ENCODE measurements around the gene FERMT3.
A peak's percentile ranks its signal among the peaks of the same experiment; 100 is the strongest.

The FERMT3 gene

DNA sequence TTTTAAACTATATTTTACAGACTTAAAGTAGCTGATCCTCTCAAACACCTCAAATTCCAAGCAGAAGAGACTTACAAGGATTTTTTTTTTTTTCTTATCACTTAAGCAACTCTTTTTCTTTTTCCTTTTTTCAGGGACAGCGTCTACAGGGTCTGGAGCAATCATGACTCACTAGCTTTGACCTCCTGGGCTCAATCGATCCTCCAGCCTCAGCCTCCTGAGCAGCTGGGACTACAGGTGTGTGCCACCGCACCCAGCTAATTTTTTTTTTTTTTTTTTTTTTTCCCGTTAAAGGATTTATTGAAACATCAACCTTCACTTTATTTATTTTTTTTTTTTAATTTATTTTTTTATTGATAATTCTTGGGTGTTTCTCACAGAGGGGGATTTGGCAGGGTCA lies 36.1 kb upstream of the FERMT3 start:
- Histone ChIP-seq H3K18ac (ENCODE audit: low read length) (no peak overlapping the region), H3K9me3 (ENCODE audit: insufficient read depth, low read depth, low read length) (peaks cover 3% of the 10 kb centered on the region), H2AK5ac (ENCODE audit: low read length) (no peak overlapping the region), H2AFZ (ENCODE audit: insufficient read depth, low read length, poor library complexity) (no peak overlapping the region), H2BK5ac (ENCODE audit: low read depth, low read length, poor library complexity) (no peak overlapping the region), H4K12ac (ENCODE audit: low read depth, low read length) (no peak overlapping the region), H2BK12ac (ENCODE audit: low read length) (no peak overlapping the region), H3K23ac (ENCODE audit: low read length) (no peak overlapping the region), H3K79me1 (ENCODE audit: low read length) (peaks cover 9% of the 10 kb centered on the region), H3K27me3 (ENCODE audit: insufficient read depth, low read length) (no peaks in the 10 kb centered on the region), H3K27ac (ENCODE audit: low read depth, low read length) (no peak overlapping the region), H3K79me2 (ENCODE audit: control insufficient read depth, insufficient read depth, low read length, poor library complexity) (peaks cover 7% of the 10 kb centered on the region), H3K4me1 (ENCODE audit: control insufficient read depth in 1 of 2, insufficient read depth in 2 of 2, low read length in 2 of 2) (peaks cover 5 to 7% of the 10 kb centered on the region in 2 experiments), H4K91ac (ENCODE audit: low read depth, low read length) (no peak overlapping the region), H4K8ac (ENCODE audit: low read depth, low read length) (no peak overlapping the region), H3K4me2 (ENCODE audit: low read length) (no peak overlapping the region), H3K36me3 (ENCODE audit: control insufficient read depth in 1 of 2, insufficient read depth in 2 of 2, low read length in 2 of 2) (no peaks in the 10 kb centered on the region), H3K9ac (ENCODE audit: low read length) (no peak overlapping the region), H3K4me3 (ENCODE audit: low read depth, low read length) (no peak overlapping the region), H2BK120ac (ENCODE audit: insufficient read depth, low read length, poor library complexity) (no peak overlapping the region), H3K14ac (ENCODE audit: low read length) (no peak overlapping the region), H3K4ac (ENCODE audit: low read depth, low read length) (no peak overlapping the region)
- WGBS (ENCODE audit: extremely low coverage, insufficient coverage, insufficient read length) = no CpG with 5 or more reads among the region's 4 CpGs
- peak in 1 of 2 donors; percentile 34 for DNase-seq

DNA sequence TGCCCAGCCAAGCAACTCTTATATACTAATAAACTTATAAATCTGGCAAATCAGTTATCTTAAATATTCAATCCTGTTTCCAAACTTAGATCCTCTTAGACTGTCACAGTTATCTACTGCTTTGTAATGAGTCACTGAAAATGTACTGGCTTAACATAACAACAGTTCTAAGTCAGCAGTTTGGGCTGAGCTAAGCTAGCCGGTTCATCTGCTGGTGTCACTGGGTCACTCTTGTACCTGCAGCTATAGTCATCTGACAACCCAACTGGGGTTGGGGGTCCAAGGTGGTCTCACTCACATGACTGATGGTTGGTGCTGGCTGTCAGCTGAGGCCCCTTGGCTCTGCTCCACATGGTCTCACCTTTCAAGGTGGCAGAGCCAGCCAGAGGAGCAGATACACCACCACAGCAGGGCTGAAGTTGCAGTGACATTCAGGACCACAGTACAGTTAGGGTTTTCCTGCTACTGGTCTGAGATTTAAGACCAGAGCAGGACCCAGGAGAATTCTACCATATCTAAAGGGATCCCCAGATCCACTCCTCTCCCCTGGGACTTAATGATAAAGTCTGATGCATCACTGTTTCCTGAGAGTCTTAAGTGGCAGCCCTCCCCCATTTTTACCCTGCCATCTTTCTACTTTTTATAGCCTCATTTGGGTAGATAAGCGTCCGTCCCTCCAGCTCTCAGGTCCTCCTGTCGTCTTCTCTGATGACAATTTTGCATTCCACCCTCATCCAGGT lies 32.7 kb upstream of the FERMT3 start:
- no CpG with 5 or more reads among the region's 4 CpGs for WGBS (ENCODE audit: extremely low coverage, insufficient coverage, insufficient read length)
- H3K27ac ChIP-seq (ENCODE audit: low read depth, low read length) = no peak overlapping the region
- no peak overlapping the region for H3K18ac ChIP-seq (ENCODE audit: low read length)
- H3K4ac ChIP-seq (ENCODE audit: low read depth, low read length) = no peak overlapping the region
- H3K14ac ChIP-seq (ENCODE audit: low read length) = no peak overlapping the region
- H4K12ac ChIP-seq (ENCODE audit: low read depth, low read length) = no peak overlapping the region
- DNase-seq = no peak
- H3K4me1 ChIP-seq (ENCODE audit: control insufficient read depth in 1 of 2, insufficient read depth in 2 of 2, low read length in 2 of 2) = no peaks in the 10 kb centered on the region
- no peak overlapping the region for H4K91ac ChIP-seq (ENCODE audit: low read depth, low read length)
- H3K9me3 ChIP-seq (ENCODE audit: insufficient read depth, low read depth, low read length) = peaks cover 5% of the 10 kb centered on the region
- no peak overlapping the region for H3K9ac ChIP-seq (ENCODE audit: low read length)
- no peaks in the 10 kb centered on the region for H3K79me2 ChIP-seq (ENCODE audit: control insufficient read depth, insufficient read depth, low read length, poor library complexity)
- H3K27me3 ChIP-seq (ENCODE audit: insufficient read depth, low read length) = no peaks in the 10 kb centered on the region
- no peak overlapping the region for H2AK5ac ChIP-seq (ENCODE audit: low read length)
- H3K79me1 ChIP-seq (ENCODE audit: low read length) = no peaks in the 10 kb centered on the region
- no peak overlapping the region for H3K4me3 ChIP-seq (ENCODE audit: low read depth, low read length)
- H2BK5ac ChIP-seq (ENCODE audit: low read depth, low read length, poor library complexity) = no peak overlapping the region
- H2BK120ac ChIP-seq (ENCODE audit: insufficient read depth, low read length, poor library complexity) = no peak overlapping the region
- no peak overlapping the region for H2AFZ ChIP-seq (ENCODE audit: insufficient read depth, low read length, poor library complexity)
- no peak overlapping the region for H2BK12ac ChIP-seq (ENCODE audit: low read length)
- H3K36me3 ChIP-seq (ENCODE audit: control insufficient read depth in 1 of 2, insufficient read depth in 2 of 2, low read length in 2 of 2) = no peaks in the 10 kb centered on the region
- H3K23ac ChIP-seq (ENCODE audit: low read length) = no peak overlapping the region
- H3K4me2 ChIP-seq (ENCODE audit: low read length) = no peak overlapping the region
- H4K8ac ChIP-seq (ENCODE audit: low read depth, low read length) = no peak overlapping the region

DNA sequence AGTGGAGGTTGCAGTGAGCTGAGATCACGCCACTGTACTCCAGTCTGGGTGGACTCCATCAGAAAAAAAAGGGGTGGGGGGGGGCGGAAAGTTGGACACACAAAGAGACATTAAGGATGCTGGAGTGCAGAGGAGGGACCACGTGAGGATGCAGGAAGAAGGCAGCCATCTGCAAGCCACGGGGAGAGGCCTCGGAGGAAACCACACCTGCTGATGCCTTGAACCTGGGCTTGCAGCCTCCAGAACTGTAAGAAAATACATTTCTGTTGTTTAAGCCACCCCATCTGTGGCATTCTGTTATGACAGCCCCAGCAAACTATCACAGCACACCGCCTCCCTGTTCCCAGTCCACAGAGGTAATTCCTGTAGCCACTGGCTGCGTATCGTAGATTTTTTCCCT lies 29.8 kb upstream of the FERMT3 start:
- Histone ChIP-seq H3K27me3 (ENCODE audit: insufficient read depth, low read length) (no peaks in the 10 kb centered on the region), H3K9ac (ENCODE audit: low read length) (no peak overlapping the region), H2AFZ (ENCODE audit: insufficient read depth, low read length, poor library complexity) (no peak overlapping the region), H3K79me2 (ENCODE audit: control insufficient read depth, insufficient read depth, low read length, poor library complexity) (no peaks in the 10 kb centered on the region), H2BK12ac (ENCODE audit: low read length) (no peak overlapping the region), H3K27ac (ENCODE audit: low read depth, low read length) (no peak overlapping the region), H3K4me1 (ENCODE audit: control insufficient read depth in 1 of 2, insufficient read depth in 2 of 2, low read length in 2 of 2) (peaks cover 0 to 2% of the 10 kb centered on the region in 2 experiments), H2BK120ac (ENCODE audit: insufficient read depth, low read length, poor library complexity) (no peak overlapping the region), H4K12ac (ENCODE audit: low read depth, low read length) (no peak overlapping the region), H2AK5ac (ENCODE audit: low read length) (no peak overlapping the region), H3K23ac (ENCODE audit: low read length) (no peak overlapping the region), H3K14ac (ENCODE audit: low read length) (no peak overlapping the region), H4K91ac (ENCODE audit: low read depth, low read length) (no peak overlapping the region), H2BK5ac (ENCODE audit: low read depth, low read length, poor library complexity) (no peak overlapping the region), H4K8ac (ENCODE audit: low read depth, low read length) (no peak overlapping the region), H3K9me3 (ENCODE audit: insufficient read depth, low read depth, low read length) (peaks cover 7% of the 10 kb centered on the region), H3K4ac (ENCODE audit: low read depth, low read length) (no peak overlapping the region), H3K36me3 (ENCODE audit: control insufficient read depth in 1 of 2, insufficient read depth in 2 of 2, low read length in 2 of 2) (no peaks in the 10 kb centered on the region), H3K18ac (ENCODE audit: low read length) (no peak overlapping the region), H3K4me3 (ENCODE audit: low read depth, low read length) (no peak overlapping the region), H3K4me2 (ENCODE audit: low read length) (no peak overlapping the region), H3K79me1 (ENCODE audit: low read length) (peaks cover 2% of the 10 kb centered on the region)
- no peak for DNase-seq
- WGBS (ENCODE audit: extremely low coverage, insufficient coverage, insufficient read length) = no CpG with 5 or more reads among the region's 8 CpGs

DNA sequence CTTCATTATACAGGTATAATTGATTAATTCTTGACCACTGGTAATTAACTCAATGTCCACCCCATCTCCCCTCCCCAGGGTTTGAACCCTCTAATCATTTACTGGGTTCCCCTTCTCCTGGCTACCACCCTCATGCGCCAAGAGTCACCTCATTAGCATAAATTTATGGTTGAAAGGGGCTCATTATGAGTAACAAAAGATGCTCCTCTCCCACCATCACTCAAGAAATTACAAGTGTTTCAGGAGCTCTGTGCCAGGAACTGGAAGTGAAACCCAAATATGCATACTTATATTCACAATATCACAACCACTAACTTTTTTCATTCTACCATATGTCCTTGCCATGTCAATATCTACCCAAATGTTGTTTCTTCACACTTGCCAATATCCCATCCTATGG lies 28.3 kb upstream of the FERMT3 start:
- Histone ChIP-seq H3K36me3 (ENCODE audit: control insufficient read depth in 1 of 2, insufficient read depth in 2 of 2, low read length in 2 of 2) (no peaks in the 10 kb centered on the region), H3K79me2 (ENCODE audit: control insufficient read depth, insufficient read depth, low read length, poor library complexity) (no peaks in the 10 kb centered on the region), H3K4me1 (ENCODE audit: control insufficient read depth in 1 of 2, insufficient read depth in 2 of 2, low read length in 2 of 2) (peaks cover 0 to 2% of the 10 kb centered on the region in 2 experiments), H3K79me1 (ENCODE audit: low read length) (peaks cover 2% of the 10 kb centered on the region), H4K91ac (ENCODE audit: low read depth, low read length) (no peak overlapping the region), H2BK120ac (ENCODE audit: insufficient read depth, low read length, poor library complexity) (no peak overlapping the region), H3K27me3 (ENCODE audit: insufficient read depth, low read length) (no peaks in the 10 kb centered on the region), H3K9ac (ENCODE audit: low read length) (no peak overlapping the region), H3K4me2 (ENCODE audit: low read length) (no peak overlapping the region), H3K9me3 (ENCODE audit: insufficient read depth, low read depth, low read length) (peaks cover 7% of the 10 kb centered on the region), H3K27ac (ENCODE audit: low read depth, low read length) (no peak overlapping the region), H3K18ac (ENCODE audit: low read length) (no peak overlapping the region), H2BK5ac (ENCODE audit: low read depth, low read length, poor library complexity) (no peak overlapping the region), H3K4me3 (ENCODE audit: low read depth, low read length) (no peak overlapping the region), H4K8ac (ENCODE audit: low read depth, low read length) (no peak overlapping the region), H4K12ac (ENCODE audit: low read depth, low read length) (no peak overlapping the region), H2BK12ac (ENCODE audit: low read length) (no peak overlapping the region), H3K4ac (ENCODE audit: low read depth, low read length) (no peak overlapping the region), H2AK5ac (ENCODE audit: low read length) (no peak overlapping the region), H3K23ac (ENCODE audit: low read length) (no peak overlapping the region), H2AFZ (ENCODE audit: insufficient read depth, low read length, poor library complexity) (no peak overlapping the region), H3K14ac (ENCODE audit: low read length) (no peak overlapping the region)
- no peak for DNase-seq
- WGBS (ENCODE audit: extremely low coverage, insufficient coverage, insufficient read length) = no CpG with 5 or more reads among the region's 1 CpG

All from trophoblast cell (in vitro differentiated cells and primary cell).